Body of pancreas (tissue), 4 donors: ENCODE data around the gene PSG7.
"Not testable (repeated sequence)": the region's sequence is repeated elsewhere in the genome, so short reads cannot be mapped to it uniquely, and the experiment has no call there.

Source experiments
- CTCF ChIP-seq, 7 experiments: fragments of 450-650 bp in 4 of 7; fragments of 200-600 bp in 3 of 7; sonication (generic) in 3 of 7; IDR thresholded peaks; one replicate each; pipeline ENCODE4 v1.5.1; 2016 to 2019; ENCODE audit warnings: antibody characterized with exemption in 7 of 7
- POLR2A ChIP-seq, 3 donors: fragments of 450-650 bp; IDR thresholded peaks; one replicate each; pipeline ENCODE4 v1.6.1; 2016; ENCODE audit warnings: antibody characterized with exemption in 3 of 3, mild to moderate bottlenecking in 2 of 3

- not testable (repeated sequence) for TF ChIP-seq POLR2A, CTCF (IDR thresholded peaks at IDR 0.05)
Measured at GRCh38 chr19:42874901-42875813, 61.9 kb downstream of the PSG7 start.
